Measurements from ENCODE around the gene IFNLR1.

Gene IFNLR1

GRCh38 chr1:24109686-24110475 is 77.2 kb downstream of the IFNLR1 start:
- in situ Hi-C loops (cut with MboI; ENCODE audit: low sequenced_read_pairs) = no loop called here

- in situ Hi-C loops (cut with MboI; ENCODE audit: low sequenced_read_pairs) = no loop called here
These were observed 78.0 kb downstream of the IFNLR1 start for GRCh38 chr1:24109166-24109483.

DNA sequence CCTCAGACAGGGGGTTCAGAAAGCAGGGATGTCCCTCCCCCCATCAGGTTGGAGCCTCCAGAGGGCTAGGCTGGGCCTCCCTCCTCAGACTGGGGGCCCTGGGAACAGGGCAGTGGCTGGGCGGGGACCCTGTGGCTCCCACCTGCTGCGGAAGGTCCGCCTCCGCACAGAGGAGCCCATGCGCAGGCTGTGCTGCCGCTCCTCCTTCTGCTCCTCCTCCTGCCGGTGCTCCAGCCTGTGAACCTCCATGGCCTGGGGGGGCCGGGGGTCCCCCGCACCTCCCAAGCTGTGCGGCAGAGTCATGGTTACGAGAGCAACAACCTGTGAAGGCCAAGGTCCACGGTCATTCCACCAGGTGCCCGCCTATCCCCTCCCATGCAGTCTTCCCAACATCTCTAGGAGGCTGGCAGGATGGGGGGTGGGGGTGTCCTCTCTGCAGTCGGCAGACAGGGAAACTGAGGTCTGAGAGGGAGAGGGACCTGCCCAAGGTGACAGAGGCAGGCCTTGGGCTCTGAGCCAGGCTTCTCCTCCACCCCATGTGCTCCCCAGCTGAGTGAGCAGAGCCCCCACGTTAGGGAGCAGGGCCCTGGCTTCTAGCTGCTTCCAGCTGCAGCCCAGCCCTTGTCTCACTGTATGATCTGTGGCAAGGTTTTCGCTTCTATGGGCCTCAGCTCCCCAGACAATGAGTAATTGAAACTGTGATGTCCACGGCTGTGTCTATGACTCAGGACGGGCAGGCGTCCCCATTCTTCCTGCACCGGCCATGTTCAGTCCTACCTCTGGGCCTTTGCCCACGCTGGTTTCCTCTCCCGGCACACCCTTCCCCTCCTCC is 78.5 kb downstream of the IFNLR1 start:
- in situ Hi-C loops (cut with MboI; ENCODE audit: low sequenced_read_pairs) = no loop called here

DNA sequence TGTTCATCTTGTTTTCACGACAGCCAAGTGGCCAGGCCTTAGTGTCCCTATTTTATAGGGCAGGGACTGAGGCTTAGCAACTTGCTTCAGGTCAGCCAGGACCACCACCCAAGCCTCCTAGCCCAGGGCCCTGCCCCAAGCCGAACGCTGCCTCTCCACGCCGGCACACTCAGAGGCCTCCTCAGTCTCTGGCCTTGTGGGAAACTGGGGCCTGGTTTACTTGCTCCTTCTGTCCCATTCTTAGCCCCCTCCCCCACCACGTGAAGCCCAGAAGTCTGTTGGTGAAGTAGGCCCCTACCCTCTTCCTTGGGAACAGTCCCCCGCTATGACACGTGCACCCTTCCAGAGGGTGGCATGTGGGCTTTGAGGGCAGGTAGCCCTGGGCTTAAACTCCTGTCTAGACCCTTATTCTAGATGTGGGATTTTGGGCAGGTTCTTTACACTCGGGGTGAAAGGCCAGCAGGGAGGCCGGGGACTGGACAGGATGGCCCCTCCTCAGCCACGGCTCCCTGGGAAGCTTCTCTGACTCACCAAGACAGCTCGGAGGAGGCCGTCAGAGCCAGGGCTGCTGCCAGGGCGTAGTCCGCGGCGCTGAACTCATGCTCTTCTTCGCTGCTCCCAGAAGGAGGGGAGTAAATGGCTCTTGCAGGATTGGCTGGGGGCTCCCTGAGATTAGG is 79.5 kb downstream of the IFNLR1 start:
- in situ Hi-C loops (cut with MboI; ENCODE audit: low sequenced_read_pairs) = no loop called here

- in situ Hi-C loops (cut with MboI; ENCODE audit: low sequenced_read_pairs) = no loop called here
These were observed 81.5 kb downstream of the IFNLR1 start for GRCh38 chr1:24105368-24106160.

DNA sequence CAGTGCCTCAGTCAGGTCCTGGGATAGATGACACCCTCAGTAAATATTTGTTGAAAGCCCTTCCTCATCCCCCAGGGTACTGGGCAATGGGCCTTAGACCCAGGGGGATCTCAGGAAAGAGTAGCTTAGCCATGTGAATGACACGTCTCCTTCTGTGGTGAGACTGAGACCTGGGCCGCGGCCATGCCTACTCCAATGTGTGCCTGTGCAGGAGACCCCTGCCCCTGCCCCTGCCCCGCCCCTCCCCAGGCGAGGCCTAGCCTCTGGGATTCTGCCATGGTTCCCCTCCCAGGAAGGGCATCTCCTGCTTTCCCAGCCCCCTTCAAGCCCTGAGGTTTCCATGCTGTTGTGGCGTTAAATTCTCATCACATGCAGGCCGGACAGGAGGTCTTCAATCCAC is 82.2 kb downstream of the IFNLR1 start:
- in situ Hi-C loops (cut with MboI; ENCODE audit: low sequenced_read_pairs) = no loop called here
